Measurements from ENCODE around the gene MINDY4. TPM values are rescaled to one million over a fixed set of nuclear protein-coding genes. Genes with fewer than 3 reads are reported as not detected.

The MINDY4 gene
- total RNA-seq, 2 donors from 2014 or later, result 5.4 to 8.8 TPM

DNA sequence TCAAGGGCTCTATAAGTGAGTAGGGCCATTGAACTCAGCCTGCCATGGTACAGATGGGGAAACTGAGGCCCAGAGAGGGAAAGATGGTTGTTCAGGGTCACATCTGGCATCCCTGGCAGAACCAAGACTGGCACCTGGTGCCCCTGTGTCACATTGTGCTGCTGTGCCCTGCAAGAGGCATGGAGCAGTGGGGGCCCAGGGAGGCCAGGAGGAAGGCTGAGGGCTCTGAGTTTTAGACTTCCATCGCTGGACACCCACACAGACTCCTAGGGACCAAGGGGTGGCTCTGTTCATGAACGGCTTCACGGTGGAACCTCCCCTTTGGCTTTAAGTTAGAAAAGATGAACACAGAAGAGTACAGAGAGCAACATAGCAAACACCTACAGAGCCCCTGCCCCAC, 73.7 kb downstream of the MINDY4 start:
- H3K36me3 ChIP-seq, result no peaks in the 10 kb centered on the region
- H3K4me1 ChIP-seq, result peaks cover 0 to 55% of the 10 kb centered on the region in 2 donors
- DNase-seq (ENCODE audit: low spot score), result no peak
- no peak overlapping the region for H3K4me3 ChIP-seq
- H3K9me3 ChIP-seq, result no peaks in the 10 kb centered on the region
- no peaks in the 10 kb centered on the region for H3K27me3 ChIP-seq
- peak overlapping the region in 1 of 2 donors; percentile 60 for H3K27ac ChIP-seq
- TF ChIP-seq, protein P1, sequence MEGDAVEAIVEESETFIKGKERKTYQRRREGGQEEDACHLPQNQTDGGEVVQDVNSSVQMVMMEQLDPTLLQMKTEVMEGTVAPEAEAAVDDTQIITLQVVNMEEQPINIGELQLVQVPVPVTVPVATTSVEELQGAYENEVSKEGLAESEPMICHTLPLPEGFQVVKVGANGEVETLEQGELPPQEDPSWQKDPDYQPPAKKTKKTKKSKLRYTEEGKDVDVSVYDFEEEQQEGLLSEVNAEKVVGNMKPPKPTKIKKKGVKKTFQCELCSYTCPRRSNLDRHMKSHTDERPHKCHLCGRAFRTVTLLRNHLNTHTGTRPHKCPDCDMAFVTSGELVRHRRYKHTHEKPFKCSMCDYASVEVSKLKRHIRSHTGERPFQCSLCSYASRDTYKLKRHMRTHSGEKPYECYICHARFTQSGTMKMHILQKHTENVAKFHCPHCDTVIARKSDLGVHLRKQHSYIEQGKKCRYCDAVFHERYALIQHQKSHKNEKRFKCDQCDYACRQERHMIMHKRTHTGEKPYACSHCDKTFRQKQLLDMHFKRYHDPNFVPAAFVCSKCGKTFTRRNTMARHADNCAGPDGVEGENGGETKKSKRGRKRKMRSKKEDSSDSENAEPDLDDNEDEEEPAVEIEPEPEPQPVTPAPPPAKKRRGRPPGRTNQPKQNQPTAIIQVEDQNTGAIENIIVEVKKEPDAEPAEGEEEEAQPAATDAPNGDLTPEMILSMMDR (IDR thresholded peaks at IDR 0.05), result no peak

DNA sequence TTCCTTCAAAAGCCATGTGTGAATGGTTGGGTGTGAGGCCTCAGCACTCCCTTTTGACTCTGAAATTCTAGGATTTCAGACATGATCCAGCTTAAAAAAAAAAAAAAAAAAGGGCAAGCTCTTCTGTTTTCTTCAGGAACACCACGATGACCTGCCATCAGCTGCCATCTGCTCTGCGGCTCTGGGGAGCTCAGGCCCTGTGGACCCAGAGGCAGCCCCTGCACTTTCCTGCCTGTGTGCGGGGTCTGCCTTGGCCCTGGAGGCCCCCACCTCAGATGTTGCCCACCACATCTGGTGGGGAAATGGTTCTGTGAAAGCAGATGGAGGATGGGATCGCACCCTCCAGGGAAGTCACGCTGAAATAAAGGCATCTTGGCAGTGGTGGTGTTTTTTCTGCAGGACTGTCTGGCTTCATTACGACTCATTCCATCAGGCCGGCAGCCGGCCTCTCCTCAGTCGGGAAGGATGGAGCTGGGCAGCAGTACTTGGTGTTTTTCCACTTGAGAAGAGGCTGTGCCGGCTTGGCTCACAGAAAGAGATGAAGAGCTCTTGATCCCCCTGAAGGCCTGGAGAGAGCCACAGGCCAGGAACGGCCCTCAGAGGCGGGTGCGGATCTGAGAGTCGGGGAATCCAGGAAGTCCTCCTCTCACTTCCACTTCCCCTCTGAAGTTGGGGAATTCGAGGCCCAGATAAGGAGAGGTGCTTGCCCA, 74.4 kb downstream of the MINDY4 start:
- H3K4me1 ChIP-seq, result peaks cover 0 to 52% of the 10 kb centered on the region in 2 donors
- DNase-seq (ENCODE audit: low spot score), result peak; percentile 72

DNA sequence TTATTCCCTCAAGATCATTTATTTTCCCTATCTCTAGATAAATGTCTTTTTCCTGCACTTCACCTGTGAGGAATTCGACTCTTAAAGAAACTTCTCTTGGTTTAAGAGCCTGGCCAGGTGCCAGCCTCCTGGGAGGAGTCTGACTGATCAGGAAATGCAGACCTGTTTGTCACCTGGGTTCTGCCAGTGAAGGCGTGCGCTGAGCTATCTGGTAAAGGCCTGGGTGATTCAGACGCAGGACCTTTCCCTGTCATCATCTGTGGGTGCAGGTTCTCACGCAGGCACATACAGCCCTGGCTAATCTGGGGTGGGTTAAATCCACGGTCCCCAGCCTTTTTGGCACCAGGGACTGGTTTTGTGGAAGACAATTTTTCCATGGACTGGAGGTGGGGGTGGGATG, 75.2 kb downstream of the MINDY4 start:
- H3K36me3 ChIP-seq, result no peaks in the 10 kb centered on the region
- no peaks in the 10 kb centered on the region for H3K27me3 ChIP-seq
- H3K9me3 ChIP-seq, result no peaks in the 10 kb centered on the region
- no peak for DNase-seq (ENCODE audit: low spot score)
- TF ChIP-seq, protein P1 (IDR thresholded peaks at IDR 0.05), result no peak
- H3K27ac ChIP-seq, result peak overlapping the region; percentile 59 to 60
- peaks cover 0 to 46% of the 10 kb centered on the region in 2 donors for H3K4me1 ChIP-seq
- no peak overlapping the region for H3K4me3 ChIP-seq

More for the DNA sequence above, 74.4 kb downstream of the MINDY4 start:
- no peaks in the 10 kb centered on the region for H3K9me3 ChIP-seq
- H3K4me3 ChIP-seq, result no peak overlapping the region
- H3K27ac ChIP-seq, result peak overlapping the region; percentile 59 to 60
- TF ChIP-seq, protein P1 (IDR thresholded peaks at IDR 0.05), result no peak
- H3K36me3 ChIP-seq, result no peaks in the 10 kb centered on the region
- no peaks in the 10 kb centered on the region for H3K27me3 ChIP-seq

DNA sequence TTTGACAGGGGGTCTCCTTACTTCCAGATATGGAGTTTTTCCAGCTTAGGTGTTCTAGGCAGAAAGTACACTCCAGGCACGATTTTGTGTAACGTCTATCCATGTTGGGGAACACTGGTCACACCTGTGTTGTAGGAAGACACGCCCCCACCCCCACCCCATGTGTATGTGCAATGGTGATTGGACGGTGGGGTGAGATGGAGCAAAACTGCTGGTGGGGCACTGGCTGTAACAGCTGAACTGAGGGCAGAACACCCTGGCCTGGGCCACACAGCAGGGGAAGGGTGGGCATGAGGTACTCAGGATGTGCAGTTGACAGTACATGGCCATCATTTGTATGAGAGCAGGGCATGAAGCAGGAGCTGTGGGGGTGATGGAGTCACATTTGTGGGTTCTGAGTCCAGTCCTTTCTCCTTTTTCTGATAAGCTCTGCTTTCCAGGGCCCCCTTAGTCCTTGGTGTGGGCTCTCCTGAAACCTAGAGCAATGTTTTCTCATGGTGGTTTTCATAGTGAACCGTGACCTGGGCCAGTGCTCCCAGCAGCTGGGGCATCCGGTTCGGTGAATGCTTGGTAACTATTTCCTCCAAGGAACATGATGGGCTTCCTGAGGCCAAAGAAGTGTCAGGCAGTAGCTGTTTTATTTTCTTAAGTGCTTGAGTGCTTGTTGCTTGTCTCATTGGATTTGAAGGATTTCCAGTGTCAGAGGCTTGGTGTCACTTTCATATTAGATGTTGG, 77.1 kb downstream of the MINDY4 start:
- DNase-seq (ENCODE audit: low spot score), result no peak
- TF ChIP-seq, protein P1 (IDR thresholded peaks at IDR 0.05), result no peak
- Histone ChIP-seq H3K27ac (no peak overlapping the region), H3K4me1 (peaks cover 0 to 46% of the 10 kb centered on the region in 2 donors), H3K9me3 (no peaks in the 10 kb centered on the region), H3K4me3 (no peak overlapping the region), H3K36me3 (no peaks in the 10 kb centered on the region), H3K27me3 (no peaks in the 10 kb centered on the region)

DNA sequence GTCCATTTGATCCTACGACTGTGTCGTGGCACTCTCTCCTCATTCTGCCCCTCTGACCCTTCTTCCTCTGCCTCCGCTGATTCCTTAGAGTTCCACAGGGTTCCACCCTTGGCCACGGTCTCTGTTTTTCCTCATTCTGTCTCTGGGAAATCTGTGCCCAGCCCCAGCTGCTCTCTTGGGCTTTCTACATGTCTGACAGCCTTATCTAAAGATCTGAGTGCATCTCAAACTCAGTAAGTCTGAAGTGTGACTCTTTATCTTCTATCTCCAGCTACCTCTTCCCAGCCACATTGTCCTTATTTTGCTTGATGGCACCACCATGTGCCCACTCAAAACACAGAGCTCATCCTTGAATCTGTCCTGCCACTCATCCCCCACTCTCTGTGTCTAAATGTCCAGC, 78.3 kb downstream of the MINDY4 start:
- Histone ChIP-seq H3K27ac (no peak overlapping the region), H3K9me3 (no peaks in the 10 kb centered on the region), H3K27me3 (no peaks in the 10 kb centered on the region), H3K4me3 (no peak overlapping the region), H3K36me3 (no peaks in the 10 kb centered on the region), H3K4me1 (peaks cover 0 to 35% of the 10 kb centered on the region in 2 donors)
- no peak for DNase-seq (ENCODE audit: low spot score)
- TF ChIP-seq, protein P1 (IDR thresholded peaks at IDR 0.05), result no peak

All from right atrium auricular region (tissue), 2 donors.